Upper lobe of right lung (tissue), 1 donor: ENCODE data around the gene KDM1A. TPM values are rescaled to one million over a fixed set of nuclear protein-coding genes. Genes with fewer than 3 reads are reported as not detected.
A peak's percentile ranks its signal among the peaks of the same experiment; 100 is the strongest.

Experiments used
- ATAC-seq: fragments of 200-7000 bp; cut with Tn5 transposase; one replicate; pipeline ENCODE4 v1.9.1; 2020; ENCODE audit warnings: mild to moderate bottlenecking, moderate library complexity
- DNase-seq: peaks from one replicate; pipeline ENCODE4 v3.0.0-alpha.2; 2020
- H3K27ac ChIP-seq: fragments of 200-600 bp; one replicate; pipeline ENCODE4 v1.8.0; 2022
- H3K27me3 ChIP-seq: fragments of 200-600 bp; one replicate; pipeline ENCODE4 v1.8.0; 2022; ENCODE audit warnings: mild to moderate bottlenecking
- H3K36me3 ChIP-seq: fragments of 200-600 bp; one replicate; pipeline ENCODE4 v1.8.0; 2022
- H3K4me1 ChIP-seq: fragments of 200-600 bp; one replicate; pipeline ENCODE4 v1.8.0; 2022
- H3K4me3 ChIP-seq: fragments of 200-600 bp; one replicate; pipeline ENCODE4 v1.8.0; 2022; ENCODE audit warnings: mild to moderate bottlenecking
- H3K9me3 ChIP-seq: fragments of 200-600 bp; one replicate; pipeline ENCODE4 v1.8.0; 2022
- intact Hi-C: fragments of 100-400 bp; cut with DNase I; formaldehyde crosslinking; loops from one replicate; pipeline ENCODE4 v1.11.0; 2022
- total RNA-seq: library from RNA; stranded (reverse); fragmentation: NEBNext Ultra II Directional; extraction: Animal tissue kit (Norgen Biotek cat#: 25700); gene quantifications from one replicate; pipeline ENCODE4 v1.2.1, GENCODE V29; 2021
- TF ChIP-seq, protein P1 (sequence below): fragments of 200-600 bp; IDR thresholded peaks from one replicate; pipeline ENCODE4 v1.8.0; 2022; ENCODE audit warnings: antibody characterized with exemption
- donor health status: DM: no; HTN: yes; CAD: no; lungs with severe emphysema.

Gene KDM1A
- total RNA-seq, 1 donor from 2014 or later: 35.8 TPM

DNA sequence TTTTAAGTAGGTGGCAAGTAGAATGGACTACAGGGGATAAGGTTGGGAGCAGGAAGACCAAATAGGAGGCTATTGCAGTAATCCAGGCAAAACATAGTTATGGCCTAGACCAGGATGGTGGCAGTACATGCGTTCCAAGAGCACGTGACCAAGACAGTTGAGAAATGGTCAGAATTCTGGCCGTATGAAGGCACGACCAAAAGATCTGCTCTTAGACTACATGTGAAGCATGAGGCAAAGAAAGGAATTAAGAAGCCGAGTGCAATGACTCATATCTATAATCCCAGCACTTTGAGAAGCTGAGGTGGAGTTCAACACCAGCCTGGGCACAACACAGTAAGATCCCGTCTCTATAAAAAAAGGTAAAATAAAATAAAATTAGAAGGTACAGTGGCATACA is 78.0 kb downstream of the KDM1A start:
- intact Hi-C loops: loop anchor here (5.0 kb wide), 1 partner anchor 90 kb away; no protein-coding TSS in a partner anchor
- ATAC-seq: no peak
- no peak overlapping the region for H3K4me3 ChIP-seq

DNA sequence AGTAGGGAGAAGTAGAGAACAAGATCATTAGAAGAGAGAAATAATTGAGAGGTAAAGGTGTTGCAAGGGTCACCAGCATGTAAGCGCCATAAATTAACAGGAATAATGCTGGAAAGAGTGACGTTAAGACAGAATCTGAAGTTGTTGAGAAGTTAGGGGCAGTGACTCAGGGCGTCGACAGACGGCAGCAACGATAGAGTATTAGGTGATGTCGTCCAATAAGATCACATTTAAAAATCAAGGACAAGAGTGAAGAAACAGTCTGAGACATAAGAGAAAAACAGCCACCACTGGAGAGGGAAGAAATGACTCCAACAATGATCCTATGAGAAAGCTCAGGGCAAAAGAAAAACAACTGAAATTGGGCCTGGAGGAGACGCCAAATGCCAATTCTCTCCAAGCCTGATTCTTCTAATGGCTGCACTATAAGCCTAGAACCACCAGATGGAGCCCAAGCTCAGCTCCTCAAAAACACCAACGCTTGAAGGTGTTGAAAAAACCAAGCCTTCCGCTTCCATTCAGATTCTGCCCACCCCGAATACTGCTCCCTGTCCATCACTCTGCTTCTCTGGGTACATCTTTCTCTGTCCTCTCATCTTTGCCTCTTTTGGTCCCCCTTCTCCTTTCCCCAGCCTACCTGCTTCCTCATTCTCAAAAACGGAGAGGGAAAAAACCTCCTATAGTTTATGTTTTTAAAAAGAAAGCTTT is 79.3 kb downstream of the KDM1A start:
- TF ChIP-seq, protein P1, sequence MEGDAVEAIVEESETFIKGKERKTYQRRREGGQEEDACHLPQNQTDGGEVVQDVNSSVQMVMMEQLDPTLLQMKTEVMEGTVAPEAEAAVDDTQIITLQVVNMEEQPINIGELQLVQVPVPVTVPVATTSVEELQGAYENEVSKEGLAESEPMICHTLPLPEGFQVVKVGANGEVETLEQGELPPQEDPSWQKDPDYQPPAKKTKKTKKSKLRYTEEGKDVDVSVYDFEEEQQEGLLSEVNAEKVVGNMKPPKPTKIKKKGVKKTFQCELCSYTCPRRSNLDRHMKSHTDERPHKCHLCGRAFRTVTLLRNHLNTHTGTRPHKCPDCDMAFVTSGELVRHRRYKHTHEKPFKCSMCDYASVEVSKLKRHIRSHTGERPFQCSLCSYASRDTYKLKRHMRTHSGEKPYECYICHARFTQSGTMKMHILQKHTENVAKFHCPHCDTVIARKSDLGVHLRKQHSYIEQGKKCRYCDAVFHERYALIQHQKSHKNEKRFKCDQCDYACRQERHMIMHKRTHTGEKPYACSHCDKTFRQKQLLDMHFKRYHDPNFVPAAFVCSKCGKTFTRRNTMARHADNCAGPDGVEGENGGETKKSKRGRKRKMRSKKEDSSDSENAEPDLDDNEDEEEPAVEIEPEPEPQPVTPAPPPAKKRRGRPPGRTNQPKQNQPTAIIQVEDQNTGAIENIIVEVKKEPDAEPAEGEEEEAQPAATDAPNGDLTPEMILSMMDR: peak; percentile 87
- ATAC-seq (peak; percentile 88), DNase-seq (no peak)
- Histone ChIP-seq H3K27me3 (no peaks in the 10 kb centered on the region), H3K4me3 (no peak overlapping the region), H3K36me3 (peaks cover 3% of the 10 kb centered on the region), H3K4me1 (peaks cover 47% of the 10 kb centered on the region), H3K9me3 (no peaks in the 10 kb centered on the region), H3K27ac (no peak overlapping the region)
- intact Hi-C loops: loop anchor here (5.0 kb wide), 1 partner anchor 89 kb away; no protein-coding TSS in a partner anchor

More for the DNA sequence above, 78.0 kb downstream of the KDM1A start:
- TF ChIP-seq, protein P1: no peak
- DNase-seq: no peak
- no peaks in the 10 kb centered on the region for H3K27me3 ChIP-seq
- peaks cover 41% of the 10 kb centered on the region for H3K4me1 ChIP-seq
- H3K9me3 ChIP-seq: no peaks in the 10 kb centered on the region
- H3K36me3 ChIP-seq: peaks cover 16% of the 10 kb centered on the region
- H3K27ac ChIP-seq: no peak overlapping the region

DNA sequence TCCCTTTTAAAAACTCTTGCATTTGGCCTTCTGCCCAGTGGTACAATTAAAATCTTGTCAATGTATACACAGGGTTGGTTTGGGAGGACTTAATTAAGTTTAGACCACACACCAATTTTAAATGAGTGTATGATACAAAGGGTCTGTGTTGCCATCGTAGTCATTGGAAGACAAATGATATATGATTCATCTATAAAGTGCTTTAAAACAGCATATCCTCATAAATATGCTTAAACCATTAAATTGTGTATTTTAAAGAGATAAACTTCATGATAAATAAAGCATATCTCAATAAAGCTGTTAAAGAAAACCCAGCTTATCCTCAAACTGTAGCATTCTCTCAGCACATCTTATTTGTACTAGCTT is 79.9 kb downstream of the KDM1A start:
- H3K27me3 ChIP-seq: no peaks in the 10 kb centered on the region
- no peaks in the 10 kb centered on the region for H3K9me3 ChIP-seq
- peaks cover 47% of the 10 kb centered on the region for H3K4me1 ChIP-seq
- intact Hi-C loops: loop anchor here (5.0 kb wide), 1 partner anchor 88 kb away; no protein-coding TSS in a partner anchor
- no peaks in the 10 kb centered on the region for H3K36me3 ChIP-seq
- TF ChIP-seq, protein P1: no peak
- DNase-seq: no peak
- no peak overlapping the region for H3K4me3 ChIP-seq
- ATAC-seq: no peak
- H3K27ac ChIP-seq: no peak overlapping the region

DNA sequence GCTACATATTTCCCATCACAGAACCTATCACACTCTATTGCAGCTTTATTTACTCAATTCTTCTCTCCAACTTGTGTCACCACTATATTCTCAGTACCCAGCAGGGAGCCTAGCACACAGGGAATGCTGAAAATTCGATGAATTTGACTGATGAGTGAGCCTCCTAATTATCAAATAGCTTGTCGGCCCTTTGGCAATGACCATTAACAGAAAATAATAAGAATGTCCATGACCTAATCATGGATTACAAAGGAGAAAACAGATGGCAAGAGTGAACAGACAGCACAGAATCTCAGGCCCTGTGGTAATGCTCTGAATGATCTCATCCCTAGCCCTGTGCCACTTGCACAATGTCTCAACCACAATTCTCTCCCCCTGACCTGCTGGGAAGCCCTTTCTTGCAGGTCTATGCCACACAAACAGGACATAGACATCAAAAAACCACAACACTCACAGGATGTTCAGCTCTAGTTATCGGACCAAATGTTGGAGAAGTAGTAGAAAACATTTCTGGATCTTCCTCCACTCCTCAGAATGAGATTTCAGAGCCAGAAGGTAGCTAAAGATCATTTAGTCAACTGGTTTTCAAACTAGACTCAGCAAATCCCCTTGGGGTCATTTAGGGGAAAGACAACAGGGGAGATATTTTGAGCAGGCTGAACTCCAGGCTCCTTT is 80.9 kb downstream of the KDM1A start:
- no peaks in the 10 kb centered on the region for H3K9me3 ChIP-seq
- H3K27me3 ChIP-seq: no peaks in the 10 kb centered on the region
- H3K27ac ChIP-seq: peak overlapping the region; percentile 21
- H3K4me3 ChIP-seq: no peak overlapping the region
- intact Hi-C loops: no loop called here
- DNase-seq (no peak), ATAC-seq (peak; percentile 80)
- TF ChIP-seq, protein P1: no peak
- H3K4me1 ChIP-seq: peaks cover 47% of the 10 kb centered on the region
- no peaks in the 10 kb centered on the region for H3K36me3 ChIP-seq

DNA sequence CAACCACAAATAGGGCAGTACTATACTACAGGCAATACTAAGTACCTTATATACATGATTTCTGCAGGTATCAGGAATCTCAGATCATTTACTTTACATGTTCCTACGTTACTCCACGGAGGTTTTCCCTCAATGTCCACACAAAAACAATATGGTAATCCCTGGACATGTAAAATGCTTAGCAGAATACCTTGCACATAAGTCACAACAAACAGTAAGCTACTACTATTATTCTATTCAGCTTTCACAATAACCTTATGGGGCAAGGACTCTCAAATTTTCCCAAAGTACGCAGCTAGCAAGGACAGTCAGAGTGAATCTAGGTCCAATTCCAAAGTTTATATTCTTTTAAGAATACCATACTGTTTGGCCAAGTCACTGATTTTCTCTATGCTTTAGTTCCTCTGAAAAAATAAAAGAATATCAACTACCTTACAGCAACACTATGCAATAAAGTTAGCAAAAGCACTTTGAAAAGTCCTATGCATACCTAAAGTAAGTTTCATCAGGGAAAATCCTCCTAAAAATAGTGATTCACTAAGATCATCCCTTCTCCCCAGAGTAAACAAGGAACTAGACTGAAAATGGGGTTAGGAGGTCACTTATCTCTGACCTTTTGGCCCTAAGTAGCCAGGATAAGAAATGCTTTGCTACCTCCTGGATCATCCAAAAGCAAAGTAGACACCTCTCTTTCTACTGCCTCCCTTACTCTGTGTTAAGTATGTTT is 82.0 kb downstream of the KDM1A start:
- Histone ChIP-seq H3K27ac (peak overlapping the region; percentile 51), H3K27me3 (no peaks in the 10 kb centered on the region), H3K4me3 (no peak overlapping the region), H3K4me1 (peaks cover 47% of the 10 kb centered on the region), H3K9me3 (no peaks in the 10 kb centered on the region), H3K36me3 (peaks cover 6% of the 10 kb centered on the region)
- TF ChIP-seq, protein P1: no peak
- ATAC-seq: no peak
- DNase-seq: no peak
- intact Hi-C loops: no loop called here
